GM21825 (cell line): ENCODE data around the gene MMD.
"Not testable (repeated sequence)": the region's sequence is repeated elsewhere in the genome, so short reads cannot be mapped to it uniquely, and the experiment has no call there.

Source experiments
- ATAC-seq: cut with Tn5 transposase; IDR thresholded peaks from one replicate; pipeline ENCODE4 v1.9.1; 2021; ENCODE audit warnings: mild to moderate bottlenecking, moderate library complexity; ENCODE audit not compliant: unreplicated experiment

The MMD gene

GRCh38 chr17:55421179-55421934 is at the start of gene MMD:
Gene MMD, minus strand, starts transcription at chr17:55421835. Its CDS starts 140 bp downstream, at chr17:55421695.
- ATAC-seq = peak; percentile 6

GRCh38 chr17:55466671-55467070 is 45.0 kb upstream of the MMD start:
- no peak for ATAC-seq

DNA sequence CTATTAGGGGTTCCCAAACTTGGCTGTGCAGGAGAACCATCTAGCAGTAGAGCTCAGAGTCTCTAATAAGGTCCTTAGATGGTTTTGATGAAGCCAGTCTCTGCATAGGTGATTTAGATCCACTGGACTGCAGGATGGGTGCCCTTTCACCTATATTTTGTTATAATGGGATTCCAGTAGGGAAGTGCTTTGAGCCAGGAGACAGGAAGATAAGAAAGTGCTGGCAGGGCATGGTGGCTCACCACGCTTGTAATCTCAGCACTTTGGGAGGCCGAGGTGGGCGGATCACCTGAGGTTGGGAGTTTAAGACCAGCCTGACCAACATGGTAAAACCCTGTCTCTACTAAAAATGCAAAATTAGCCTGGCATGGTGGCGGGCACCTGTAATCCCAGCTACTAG is 44.1 kb upstream of the MMD start:
- not testable (repeated sequence) for ATAC-seq

DNA sequence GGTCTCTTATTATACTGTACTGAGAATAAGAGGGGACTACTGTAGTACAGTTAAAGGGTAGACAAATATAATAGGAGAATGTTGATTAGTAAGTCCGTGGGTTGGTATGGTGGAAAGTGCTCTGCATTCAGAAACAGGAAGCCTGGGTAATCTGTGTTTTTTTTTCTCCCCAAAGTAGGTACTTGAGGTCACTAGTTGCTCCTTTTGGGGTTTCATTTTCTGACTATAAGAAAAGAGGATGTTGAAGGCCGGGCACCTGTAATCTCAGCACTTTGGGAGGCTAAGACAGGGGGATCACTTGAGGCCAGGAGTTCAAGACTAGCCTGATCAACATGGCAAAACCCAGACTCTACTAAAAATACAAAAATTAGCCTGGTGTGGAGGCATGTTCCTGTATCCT is 42.0 kb upstream of the MMD start:
- peak; percentile 61 for ATAC-seq

DNA sequence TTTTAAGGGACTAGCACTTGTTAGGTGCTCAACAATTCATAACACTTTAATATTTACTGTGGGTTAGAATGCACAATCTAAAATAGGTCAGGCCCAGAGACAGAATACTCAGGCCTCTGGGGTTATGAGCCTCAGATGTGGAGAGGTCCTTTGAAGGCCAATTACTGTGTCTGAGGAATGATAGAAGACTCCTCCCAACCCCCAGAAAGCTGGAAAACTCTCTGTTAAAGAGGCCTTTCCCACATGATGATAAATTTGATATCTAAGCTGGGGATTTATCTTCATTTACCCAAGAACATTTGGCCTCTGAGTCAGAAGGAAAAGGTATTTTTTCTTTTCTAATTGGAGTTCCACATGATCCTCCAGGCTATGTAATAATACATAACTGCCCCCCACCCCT is 41.1 kb upstream of the MMD start:
- no peak for ATAC-seq

DNA sequence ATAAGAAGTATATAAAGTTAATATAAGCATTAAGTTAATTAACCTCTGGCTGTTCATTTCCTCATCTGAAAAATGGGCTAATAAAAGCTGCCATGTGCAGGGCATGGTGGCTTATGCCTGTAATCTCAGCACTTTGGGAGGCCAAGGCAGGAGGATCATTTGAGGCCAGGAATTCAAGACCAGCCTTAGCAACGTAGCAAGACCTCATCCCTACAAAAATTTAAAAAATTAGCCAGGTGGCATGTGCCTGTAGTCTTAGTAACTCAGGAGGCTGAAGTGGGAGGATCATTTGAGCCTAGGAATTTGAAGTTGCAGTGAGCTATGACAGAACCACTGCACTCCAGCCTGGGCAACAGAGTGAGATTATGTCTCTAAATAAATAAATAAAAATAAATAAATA is 40.6 kb upstream of the MMD start:
- no peak for ATAC-seq

GRCh38 chr17:55458978-55459377 is 37.3 kb upstream of the MMD start:
- ATAC-seq = peak; percentile 54

DNA sequence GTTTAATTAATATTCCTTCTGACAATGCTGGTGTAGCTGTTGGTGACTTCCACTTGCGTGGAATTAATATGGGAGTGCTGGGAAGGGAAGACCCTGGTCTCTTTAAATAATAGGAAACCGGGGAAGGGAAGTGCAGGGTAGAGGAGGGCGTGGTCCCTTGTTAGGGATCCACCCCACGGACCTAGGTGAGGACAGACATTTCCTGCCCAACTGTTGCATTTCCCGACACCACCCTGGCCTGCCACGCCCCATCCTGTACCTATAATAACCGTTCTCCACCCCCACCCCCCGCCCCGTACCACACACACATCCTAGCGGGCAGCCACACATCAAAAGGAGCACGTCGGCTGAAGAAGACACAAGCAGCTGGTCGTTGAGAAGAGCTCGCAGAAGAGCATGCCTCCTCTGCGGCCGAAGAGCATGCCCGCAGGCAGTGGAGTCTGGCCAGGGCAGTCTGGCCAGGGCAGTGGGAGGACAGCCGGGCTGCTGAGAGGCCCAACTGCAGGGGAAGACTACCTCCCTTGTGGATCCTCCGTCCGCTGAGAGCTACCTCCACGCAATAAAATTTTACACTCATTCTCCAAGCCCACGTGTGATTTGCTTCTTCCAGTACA is 36.8 kb upstream of the MMD start:
- ATAC-seq = no peak

GRCh38 chr17:55456307-55457240 is 34.9 kb upstream of the MMD start:
- no peak for ATAC-seq

DNA sequence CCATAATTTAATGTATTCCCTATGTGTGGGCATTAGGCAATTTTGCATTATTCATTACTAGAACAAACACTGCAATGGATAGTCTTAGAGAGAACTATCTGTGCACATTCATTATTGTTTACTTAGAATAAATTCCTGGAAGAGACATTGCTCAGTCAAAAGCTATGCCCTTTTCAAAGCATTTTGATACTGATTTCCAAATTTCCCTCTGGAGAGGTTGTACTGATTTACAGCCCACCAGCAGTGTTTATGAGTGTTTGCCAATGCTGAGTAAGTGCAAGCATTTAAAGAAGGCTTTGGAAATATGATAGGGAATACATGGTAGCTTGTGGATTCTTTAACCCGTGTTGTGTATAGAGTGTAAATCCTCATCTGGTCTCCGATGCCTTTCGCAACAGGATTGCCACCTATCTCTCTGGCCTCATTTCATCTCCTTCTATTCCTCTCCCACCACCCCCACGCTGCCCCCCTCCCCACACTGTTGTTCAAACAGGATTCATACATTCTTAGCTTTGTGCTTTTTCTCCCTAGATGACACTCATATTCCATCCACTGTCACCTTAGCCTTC is 33.4 kb upstream of the MMD start:
- ATAC-seq = no peak

DNA sequence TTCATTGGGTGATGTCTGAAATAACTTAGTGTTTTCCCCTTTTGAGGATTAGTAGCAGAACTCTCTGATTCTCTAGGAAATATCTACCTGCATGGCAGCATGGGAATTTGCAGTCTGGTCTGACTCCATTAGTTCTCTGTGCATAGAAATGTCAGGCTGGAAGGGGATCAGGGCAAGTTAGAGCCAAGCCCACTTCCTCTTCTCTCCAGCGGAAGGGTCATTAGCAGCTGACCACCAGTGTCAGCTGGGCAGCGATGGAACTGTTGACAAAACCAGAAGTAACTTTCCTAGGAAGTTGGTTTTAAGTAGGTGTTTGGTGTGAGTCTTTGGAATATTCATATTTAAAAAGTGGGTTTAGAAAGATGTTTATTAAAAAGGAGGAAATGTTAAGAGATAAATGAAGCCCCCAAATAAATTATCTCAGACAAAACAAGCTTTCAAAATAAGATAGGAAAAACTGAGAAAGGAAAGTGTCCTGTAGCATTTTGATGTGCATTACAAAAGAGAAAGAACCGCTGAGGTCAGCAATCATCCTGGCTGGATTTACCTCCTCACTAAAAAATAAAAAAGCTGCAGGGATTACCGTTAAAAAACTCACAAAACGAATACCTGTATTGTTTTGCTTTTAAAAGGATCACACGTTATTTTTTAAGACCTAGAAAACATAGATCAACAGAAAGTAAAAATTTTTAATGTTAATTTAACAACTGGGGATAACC is 32.4 kb upstream of the MMD start:
- no peak for ATAC-seq

DNA sequence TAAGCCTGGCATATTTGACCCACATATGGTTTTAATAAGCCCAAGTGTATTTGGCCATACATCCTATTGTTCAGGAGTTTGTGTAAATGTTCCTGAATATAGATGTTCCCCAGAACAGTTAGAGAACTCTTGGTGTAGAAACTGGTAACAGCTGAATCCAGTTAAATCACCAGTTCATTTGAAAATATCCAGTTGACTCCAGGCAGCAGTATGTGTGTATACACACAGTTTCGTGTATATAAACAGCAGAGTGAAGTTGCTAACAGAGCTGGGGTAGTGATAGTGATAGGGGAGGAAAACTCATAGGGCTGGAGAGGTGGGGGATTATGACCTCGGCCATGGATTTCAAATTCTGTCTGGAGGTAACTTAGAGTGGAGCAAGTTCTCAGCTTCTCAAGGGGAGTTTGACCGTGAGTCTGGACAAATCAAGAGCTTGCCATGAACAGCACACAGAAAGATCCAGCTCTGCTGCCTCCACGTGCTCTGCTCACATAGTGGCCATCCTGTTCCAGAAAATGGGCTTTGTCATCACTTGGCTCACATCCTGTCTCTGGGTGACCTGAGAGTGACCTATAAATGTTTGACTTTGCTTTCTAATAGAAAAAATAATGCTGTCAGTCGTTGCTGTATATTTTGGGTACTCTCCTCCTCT is 30.6 kb upstream of the MMD start:
- ATAC-seq = no peak

DNA sequence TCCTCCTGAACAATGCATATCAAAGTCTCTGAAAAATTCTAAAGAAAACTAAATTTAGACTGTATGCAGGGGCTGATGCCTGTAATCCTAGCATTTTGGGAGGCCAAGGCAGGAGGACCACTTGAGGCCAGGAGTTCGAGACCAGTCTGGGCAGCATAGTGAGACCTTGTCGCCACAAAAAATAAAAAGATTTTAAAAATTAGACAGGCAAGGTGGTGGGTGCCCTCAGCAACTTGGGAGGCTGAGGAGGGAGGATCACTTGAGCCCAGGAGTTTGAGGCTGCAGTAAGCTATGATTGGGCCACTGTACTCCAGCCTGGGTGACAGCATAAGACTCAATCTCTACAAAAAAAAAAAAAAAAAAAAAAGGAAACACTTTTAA is 30.1 kb upstream of the MMD start:
- ATAC-seq = no peak

- ATAC-seq = no peak
These were observed 29.6 kb upstream of the MMD start for GRCh38 chr17:55451203-55451641.

- no peak for ATAC-seq
These were observed 28.7 kb upstream of the MMD start for GRCh38 chr17:55450232-55450825.

- no peak for ATAC-seq
These were observed 27.0 kb upstream of the MMD start for GRCh38 chr17:55448681-55449080.

GRCh38 chr17:55446581-55447205 is 25.1 kb upstream of the MMD start:
- no peak for ATAC-seq

DNA sequence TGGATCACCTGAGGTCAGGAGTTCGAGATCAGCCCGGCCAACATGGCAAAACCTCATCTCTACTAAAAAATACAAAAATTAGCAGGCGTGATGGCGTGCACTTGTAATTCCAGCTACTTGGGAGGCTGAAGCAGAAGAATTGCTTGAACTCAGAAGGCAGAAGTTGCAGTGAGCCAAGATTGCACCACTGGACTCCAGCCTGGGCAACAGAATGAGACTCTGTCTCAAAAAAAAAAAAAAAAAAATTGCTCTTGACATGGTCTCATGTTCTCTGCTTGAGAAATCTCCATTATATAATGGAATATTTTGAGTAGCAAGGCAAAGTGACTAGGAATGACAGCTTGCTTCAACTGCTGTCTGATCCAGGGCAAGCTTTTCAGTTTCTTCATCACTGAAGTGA is 24.4 kb upstream of the MMD start:
- ATAC-seq = not testable (repeated sequence)
